DOHH2 (cell line): ENCODE results near the gene ZSWIM5.

Experiments used
- H3F3A ChIP-seq: fragments of 200-600 bp; sonication (generic), shearing (Covaris generic); 2 replicates; pipeline ENCODE4 v1.6.0; 2016; ENCODE audit warnings: antibody characterized with exemption, mild to moderate bottlenecking; ENCODE audit not compliant: control insufficient read depth, insufficient read depth
- H3K27ac ChIP-seq: fragments of 200-600 bp; sonication (generic); 2 replicates; pipeline ENCODE4 v1.5.1; 2014; ENCODE audit warnings: low read depth, mild to moderate bottlenecking, low read length, moderate library complexity
- H3K27me3 ChIP-seq: fragments of 200-600 bp; sonication (generic); 2 replicates; pipeline ENCODE4 v1.6.1; 2014; ENCODE audit warnings: mild to moderate bottlenecking, low read length, mixed read lengths; ENCODE audit not compliant: control insufficient read depth
- H3K36me3 ChIP-seq: fragments of 200-600 bp; sonication (generic); 2 replicates; pipeline ENCODE4 v1.6.1; 2014; ENCODE audit warnings: mild to moderate bottlenecking, low read length, moderate library complexity, mixed read lengths; ENCODE audit not compliant: control insufficient read depth
- H3K4me1 ChIP-seq: fragments of 200-600 bp; sonication (generic); 2 replicates; pipeline ENCODE4 v1.6.1; 2014; ENCODE audit warnings: mild to moderate bottlenecking, low read length, mixed read lengths; ENCODE audit not compliant: control insufficient read depth
- H3K4me2 ChIP-seq: fragments of 200-600 bp; sonication (generic); 2 replicates; pipeline ENCODE4 v1.6.0; 2014; ENCODE audit warnings: mild to moderate bottlenecking, low read length, moderate library complexity
- H3K4me3 ChIP-seq: fragments of 200-600 bp; sonication (generic); 2 replicates; pipeline ENCODE4 v1.5.1; 2014; ENCODE audit warnings: mild to moderate bottlenecking, low read length, mixed read lengths
- H3K79me2 ChIP-seq: fragments of 200-600 bp; sonication (generic); 2 replicates; pipeline ENCODE4 v1.6.1; 2014; ENCODE audit warnings: mild to moderate bottlenecking, low read length, mixed read lengths; ENCODE audit not compliant: control insufficient read depth
- H3K9me2 ChIP-seq: fragments of 200-600 bp; sonication (generic); replicated peaks from 2 replicates; pipeline ENCODE4 v1.6.1; 2014; ENCODE audit warnings: mild to moderate bottlenecking, low read length, mixed read lengths; ENCODE audit not compliant: control insufficient read depth
- H3K9me3 ChIP-seq: fragments of 200-600 bp; sonication (generic); 2 replicates; pipeline ENCODE4 v1.6.1; 2014; ENCODE audit warnings: antibody characterized with exemption, low read length, mixed read lengths; ENCODE audit not compliant: control insufficient read depth, insufficient read depth
- H4K20me1 ChIP-seq: fragments of 200-600 bp; sonication (generic); 2 replicates; pipeline ENCODE4 v1.6.0; 2014; ENCODE audit warnings: low read depth, mild to moderate bottlenecking, antibody characterized with exemption, low read length, moderate library complexity; ENCODE audit not compliant: control insufficient read depth, insufficient read depth
- CTCF ChIP-seq: fragments of 200-600 bp; sonication (generic); IDR thresholded peaks from one replicate; pipeline ENCODE4 v1.5.1; 2014; ENCODE audit warnings: antibody characterized with exemption, mild to moderate bottlenecking, low read depth, low read length; ENCODE audit not compliant: poor library complexity, severe bottlenecking
- EZH2phosphoT487 ChIP-seq: fragments of 200-600 bp; sonication (generic); IDR thresholded peaks from 2 replicates; pipeline ENCODE4 v1.6.1; 2017; ENCODE audit warnings: borderline replicate concordance, mild to moderate bottlenecking, antibody characterized with exemption, low read length, moderate library complexity, mixed read lengths

ZSWIM5 gene

GRCh38 chr1:45044916-45045315 is 161.5 kb downstream of the ZSWIM5 start:
- no peaks in the 10 kb centered on the region for H3K79me2 ChIP-seq
- H3K36me3 ChIP-seq: no peaks in the 10 kb centered on the region
- no peaks in the 10 kb centered on the region for H3K9me3 ChIP-seq
- H4K20me1 ChIP-seq: no peaks in the 10 kb centered on the region
- no peak overlapping the region for H3K4me3 ChIP-seq
- H3K27me3 ChIP-seq: peaks cover 5% of the 10 kb centered on the region; the same call in 1 of the 2 replicates
- peaks cover 6% of the 10 kb centered on the region for H3K4me1 ChIP-seq
- no peaks in the 10 kb centered on the region for H3K9me2 ChIP-seq
- no peaks in the 10 kb centered on the region for H3F3A ChIP-seq
- H3K4me2 ChIP-seq: no peak overlapping the region
- TF ChIP-seq CTCF (no peak), EZH2phosphoT487 (no peak)
- H3K27ac ChIP-seq: no peak overlapping the region

DNA sequence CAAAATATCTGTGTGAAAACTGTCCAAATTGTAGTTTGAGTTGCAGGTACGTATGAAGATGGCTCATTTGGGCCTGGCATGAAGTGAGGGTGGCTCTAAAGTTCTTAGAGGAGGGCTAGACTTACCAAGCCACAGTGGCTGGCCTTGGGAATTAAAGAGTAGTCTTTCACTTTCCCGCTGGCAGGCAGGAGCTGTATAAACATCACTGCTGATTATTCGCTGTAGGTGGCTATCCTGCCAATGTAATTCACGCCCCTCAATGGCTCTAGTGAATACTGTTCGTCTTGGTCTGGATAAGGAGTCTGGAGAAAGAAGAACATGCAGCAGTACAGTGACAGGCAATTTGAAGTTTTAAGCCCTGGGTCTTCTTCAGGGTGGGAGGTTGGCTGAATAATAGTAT is 163.3 kb downstream of the ZSWIM5 start:
- no peaks in the 10 kb centered on the region for H4K20me1 ChIP-seq
- no peak overlapping the region for H3K4me3 ChIP-seq
- no peak overlapping the region for H3K27ac ChIP-seq
- no peaks in the 10 kb centered on the region for H3K36me3 ChIP-seq
- no peak for TF ChIP-seq CTCF
- no peak for TF ChIP-seq EZH2phosphoT487
- H3K4me1 ChIP-seq: peaks cover 6% of the 10 kb centered on the region
- H3K79me2 ChIP-seq: no peaks in the 10 kb centered on the region
- no peaks in the 10 kb centered on the region for H3K9me2 ChIP-seq
- H3F3A ChIP-seq: no peaks in the 10 kb centered on the region
- H3K9me3 ChIP-seq: no peaks in the 10 kb centered on the region
- no peak overlapping the region for H3K4me2 ChIP-seq
- peaks cover 5% of the 10 kb centered on the region; the same call in 1 of the 2 replicates for H3K27me3 ChIP-seq

GRCh38 chr1:45040297-45040696 is 166.1 kb downstream of the ZSWIM5 start:
- H3K9me3 ChIP-seq: no peaks in the 10 kb centered on the region

More at GRCh38 chr1:45040297-45040696, 166.1 kb downstream of the ZSWIM5 start:
- no peak overlapping the region for H3K4me3 ChIP-seq
- no peaks in the 10 kb centered on the region for H3K79me2 ChIP-seq
- no peak for TF ChIP-seq CTCF
- no peak for TF ChIP-seq EZH2phosphoT487
- no peak overlapping the region for H3K4me2 ChIP-seq
- H3F3A ChIP-seq: no peaks in the 10 kb centered on the region
- H4K20me1 ChIP-seq: no peaks in the 10 kb centered on the region
- H3K4me1 ChIP-seq: no peaks in the 10 kb centered on the region
- H3K27ac ChIP-seq: no peak overlapping the region
- no peaks in the 10 kb centered on the region for H3K9me2 ChIP-seq
- H3K27me3 ChIP-seq: no peaks in the 10 kb centered on the region
- no peaks in the 10 kb centered on the region for H3K36me3 ChIP-seq
